Activated CD4-positive, alpha-beta T cell treated with anti-CD3 and anti-CD28 coated beads for 4 hours (primary cell): ENCODE results near the gene MAN1A2.
"Not testable (repeated sequence)": the region's sequence is repeated elsewhere in the genome, so short reads cannot be mapped to it uniquely, and the experiment has no call there.

Experiments used
- DNase-seq, 2 donors: peaks; one replicate each; pipeline ENCODE4 v3.0.0-alpha.2; 2020

Gene MAN1A2

DNA sequence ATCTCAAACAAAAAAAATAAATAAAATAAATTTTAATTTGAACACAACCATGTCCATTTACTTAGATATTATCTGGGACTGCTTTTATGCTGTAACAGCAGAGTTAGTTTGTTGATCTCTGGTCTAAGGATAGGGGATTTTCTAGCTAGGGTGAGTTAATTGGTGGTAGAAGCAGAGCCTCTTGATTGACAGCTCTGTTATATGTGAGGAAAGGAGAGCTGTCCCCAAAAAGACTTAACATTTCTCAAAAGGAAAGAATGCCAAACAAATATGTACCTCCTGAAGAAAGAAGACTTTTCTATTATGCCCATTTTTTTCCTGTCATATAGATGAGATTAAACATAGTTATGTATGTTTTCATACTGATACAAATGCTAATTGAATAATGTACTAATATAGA, 37.8 kb downstream of the MAN1A2 start:
- no peak for DNase-seq

DNA sequence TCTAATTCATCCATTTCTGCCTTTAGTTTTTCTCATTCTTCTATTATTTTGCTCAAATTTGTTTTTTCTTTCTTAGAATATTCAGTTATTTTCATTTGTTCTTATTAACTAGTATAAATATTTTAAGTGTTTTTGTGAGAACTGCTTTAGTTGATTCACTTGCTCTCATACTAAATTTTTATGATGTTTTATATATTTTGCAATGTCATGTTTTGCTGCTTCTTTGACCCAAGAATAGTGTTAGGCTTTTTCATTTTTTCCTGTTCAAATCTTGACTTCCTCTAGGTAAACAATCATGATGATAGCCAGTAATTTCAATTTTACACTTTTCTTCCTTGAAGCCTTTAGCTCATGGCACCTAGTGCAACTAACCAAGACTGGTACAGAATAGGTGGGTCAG, 45.2 kb downstream of the MAN1A2 start:
- DNase-seq, result no peak

DNA sequence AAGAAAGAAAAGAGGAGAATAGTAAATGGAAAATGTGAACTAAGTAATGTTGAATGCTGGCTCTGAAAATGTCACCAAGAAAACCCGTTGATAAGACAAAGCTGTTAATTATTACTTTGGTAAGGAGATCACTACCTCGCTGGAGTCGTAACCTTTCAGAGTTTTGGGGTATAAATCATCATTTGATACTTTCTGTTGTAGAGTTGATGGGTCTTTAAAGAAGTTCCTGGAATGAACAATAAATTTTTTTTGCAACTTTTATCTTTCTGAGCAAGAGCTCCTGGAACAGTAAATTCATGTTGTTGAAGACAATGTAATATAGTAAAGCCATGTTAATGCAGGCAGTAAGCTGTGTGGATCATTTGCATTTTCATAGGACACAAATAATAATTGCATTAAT, 46.2 kb downstream of the MAN1A2 start:
- DNase-seq, result no peak

DNA sequence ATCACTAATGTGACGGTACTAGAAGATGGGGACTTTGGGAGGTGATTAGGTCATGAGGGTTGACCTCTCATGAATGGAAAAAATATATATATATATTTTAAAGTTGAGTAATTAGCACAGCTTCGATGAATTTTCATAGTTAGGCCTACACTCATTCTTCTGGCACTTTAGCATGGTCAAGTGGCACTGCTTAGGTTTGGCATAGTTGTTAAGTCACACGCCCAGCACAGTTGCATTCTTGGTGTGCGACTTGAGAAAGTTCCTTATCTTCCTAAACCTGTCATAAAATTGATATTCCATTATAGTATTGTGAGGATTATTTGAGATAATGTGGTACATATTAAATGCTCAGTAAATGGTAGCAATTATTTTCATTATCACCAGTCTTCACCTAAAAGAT, 47.7 kb downstream of the MAN1A2 start:
- no peak for DNase-seq

DNA sequence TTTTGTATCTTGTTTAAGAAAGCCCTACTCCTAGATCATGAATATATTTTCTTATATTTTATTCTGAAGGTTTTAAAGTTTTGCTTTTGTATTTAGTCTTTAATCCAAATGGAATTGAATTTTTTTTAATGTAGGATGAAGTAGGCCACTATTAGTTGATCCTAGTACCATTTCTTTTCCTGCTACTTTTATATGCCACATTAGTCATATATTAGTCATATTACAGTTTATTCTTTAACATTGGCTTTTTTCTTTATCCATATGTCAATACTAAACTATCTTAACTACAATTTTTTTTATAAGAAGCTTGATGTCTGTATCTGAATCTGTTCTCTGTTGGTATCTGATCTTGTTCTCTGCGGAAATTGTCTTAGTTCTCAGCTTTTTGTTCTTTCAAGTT, 48.8 kb downstream of the MAN1A2 start:
- no peak for DNase-seq

DNA sequence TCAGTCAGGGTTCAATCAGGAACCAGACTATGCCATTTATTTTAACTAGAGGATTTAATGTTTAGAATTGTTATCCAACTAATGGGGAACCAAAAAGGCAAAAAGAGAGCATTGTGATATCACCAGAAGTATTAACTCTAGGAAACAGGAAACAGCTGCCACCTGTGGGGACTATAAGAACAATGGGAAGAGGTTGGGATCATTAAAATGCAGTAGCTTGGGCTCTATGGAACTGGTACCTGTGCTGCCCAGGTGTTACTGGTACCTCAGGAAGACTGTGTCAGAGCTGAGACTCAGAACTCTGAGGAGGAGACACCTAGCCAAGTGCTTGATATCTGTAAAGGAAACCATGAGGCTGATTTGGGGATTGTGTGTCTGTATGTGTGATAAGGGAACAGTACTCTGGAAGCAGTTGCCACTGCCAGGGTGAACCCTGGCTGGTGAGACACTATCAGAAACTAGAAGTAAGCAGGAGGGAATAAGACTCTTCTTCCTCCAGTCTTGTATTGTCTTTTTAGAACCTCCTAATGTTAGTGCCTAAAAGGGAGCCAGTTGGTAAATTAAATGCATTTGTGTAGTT, 49.4 kb downstream of the MAN1A2 start:
- DNase-seq, result no peak

DNA sequence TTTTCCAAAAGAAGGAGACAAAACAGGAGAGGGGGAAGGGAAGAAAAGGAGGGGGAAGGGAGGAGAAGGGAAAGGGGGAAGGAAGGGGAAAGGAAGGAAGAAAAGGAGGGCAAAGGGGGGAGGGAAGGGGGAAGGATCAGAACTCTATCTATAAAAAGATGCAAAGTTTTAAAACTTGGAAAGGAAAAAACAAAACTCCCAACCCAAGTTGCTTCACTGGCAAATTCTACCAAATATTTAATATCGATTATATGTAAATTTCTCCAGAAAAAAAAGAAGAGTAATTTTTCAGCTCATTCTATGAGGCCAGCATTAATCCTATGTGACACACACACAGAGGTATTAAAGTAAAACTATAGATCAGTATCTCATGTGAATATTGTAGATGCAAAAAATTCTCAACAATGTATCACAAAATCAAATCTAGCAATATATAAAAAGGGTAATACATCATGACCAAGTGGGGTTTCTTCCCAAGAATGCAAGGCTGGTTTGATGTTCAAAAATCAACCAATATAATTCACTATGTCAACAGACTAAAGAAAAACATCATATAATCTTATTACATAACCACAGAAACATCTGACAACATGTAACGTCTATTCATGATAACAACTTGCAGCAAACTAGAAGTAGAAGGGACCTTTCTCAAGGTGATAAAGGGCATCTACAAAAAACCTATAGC, 57.9 kb downstream of the MAN1A2 start:
- no peak for DNase-seq

DNA sequence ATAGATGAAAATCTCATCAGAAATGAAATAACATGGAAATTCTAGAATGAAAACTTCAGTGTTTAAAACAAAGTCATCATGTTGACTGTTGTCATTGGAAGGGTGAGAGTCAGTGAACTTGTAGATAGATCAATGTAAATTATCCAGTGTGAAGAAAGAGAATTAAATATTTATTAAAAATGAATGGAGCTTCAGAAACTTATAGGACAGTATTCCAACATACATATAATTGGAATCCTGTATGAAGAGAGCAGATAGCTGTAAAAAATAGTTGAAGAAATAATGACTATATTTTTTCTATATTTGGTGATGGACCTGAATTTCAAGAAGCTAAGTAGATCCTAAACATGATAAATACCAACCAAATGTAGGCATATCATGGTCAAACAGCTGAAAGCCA, 60.0 kb downstream of the MAN1A2 start:
- DNase-seq, result no peak

DNA sequence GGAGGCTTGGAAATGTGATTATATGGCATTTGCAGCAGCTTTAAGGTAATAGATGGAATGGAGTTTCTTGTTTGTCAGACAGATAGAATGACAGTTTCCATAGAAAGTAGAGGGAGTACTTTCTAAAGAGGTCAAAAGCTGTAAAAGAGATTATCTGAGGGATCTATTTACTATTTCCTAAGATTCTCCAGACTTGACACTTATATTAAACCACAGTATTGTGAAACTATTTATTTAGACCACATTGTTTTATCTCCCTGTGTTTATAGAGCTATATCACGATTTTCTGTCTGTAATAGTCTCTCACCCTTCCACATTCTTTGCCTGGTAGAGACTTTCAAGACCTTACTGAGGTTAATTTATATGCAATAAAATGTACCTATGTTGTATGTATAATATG, 66.7 kb downstream of the MAN1A2 start:
- no peak for DNase-seq

DNA sequence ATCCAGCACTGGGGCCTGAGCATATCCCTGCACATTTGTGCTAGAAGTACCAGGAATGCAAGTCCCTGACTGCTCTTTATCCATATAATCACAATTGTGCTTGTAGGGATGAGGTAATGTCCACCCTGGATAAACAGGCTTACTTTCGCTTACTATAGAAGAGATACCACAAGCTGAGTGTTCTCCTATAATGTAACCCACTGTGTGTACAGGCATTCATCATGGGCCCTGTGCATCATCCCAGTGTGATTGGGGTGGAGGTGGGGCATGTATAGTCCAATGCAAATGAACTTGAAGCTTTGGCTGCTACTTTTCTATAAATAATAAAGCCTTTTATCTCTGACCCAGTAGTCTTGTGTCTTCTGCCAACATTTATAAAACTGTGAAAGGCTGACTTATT, 69.3 kb downstream of the MAN1A2 start:
- no peak for DNase-seq

DNA sequence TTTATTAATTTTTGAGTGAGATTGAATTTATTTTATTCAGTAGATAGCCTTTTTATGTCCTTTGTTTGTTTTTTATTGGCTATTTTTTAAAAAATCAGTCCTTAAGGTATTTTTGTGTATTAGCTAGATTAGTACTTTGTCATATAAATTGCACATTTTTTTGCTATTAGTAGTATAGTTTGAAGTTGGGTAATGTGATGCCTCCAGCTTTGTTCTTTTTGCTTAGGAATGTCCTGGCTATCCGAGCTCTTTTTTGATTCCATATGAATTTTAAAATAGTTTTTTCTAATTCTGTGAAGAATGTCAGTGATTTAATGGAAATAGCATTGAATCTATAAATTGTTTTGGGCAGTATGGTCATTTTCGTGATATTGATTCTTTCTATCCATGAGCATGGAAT, 80.4 kb downstream of the MAN1A2 start:
- no peak for DNase-seq

DNA sequence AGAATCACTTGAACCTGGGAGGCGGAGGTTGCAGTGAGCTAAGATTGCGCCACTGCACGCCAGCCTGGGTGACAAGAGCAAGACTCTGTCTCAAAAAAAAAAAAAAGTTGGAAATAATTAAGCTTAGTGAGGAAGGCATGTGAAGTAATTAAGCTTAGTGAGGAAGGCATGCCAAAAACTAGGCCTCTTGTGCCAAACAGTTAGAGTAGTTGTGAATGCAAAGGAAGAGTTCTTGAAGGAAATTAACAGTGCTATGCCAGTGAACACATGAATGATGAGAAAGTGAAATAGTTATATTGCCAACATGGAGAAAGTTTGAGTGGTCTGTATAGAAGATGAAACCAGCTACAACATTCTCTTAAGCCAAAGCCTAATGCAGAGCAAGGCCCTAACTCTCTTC, 85.0 kb downstream of the MAN1A2 start:
- DNase-seq, result no peak

DNA sequence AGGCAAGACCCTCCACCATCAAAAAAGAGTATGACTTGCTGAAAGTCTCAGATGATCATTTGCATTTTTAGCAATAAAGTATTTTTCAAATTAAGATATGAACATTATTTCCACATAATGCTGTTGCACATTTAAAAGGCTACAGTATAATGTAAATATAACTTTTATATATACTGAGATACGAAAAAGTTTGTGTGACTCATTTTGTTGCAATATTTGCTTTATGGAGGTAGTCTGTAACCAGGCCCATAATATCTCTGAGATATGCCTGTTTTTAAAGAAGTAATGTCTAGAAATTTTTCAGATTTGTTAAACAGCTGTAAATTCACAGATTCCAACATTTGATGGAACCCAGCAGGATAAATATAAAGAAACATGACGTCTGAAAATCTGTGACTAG, 86.7 kb downstream of the MAN1A2 start:
- DNase-seq, result no peak

DNA sequence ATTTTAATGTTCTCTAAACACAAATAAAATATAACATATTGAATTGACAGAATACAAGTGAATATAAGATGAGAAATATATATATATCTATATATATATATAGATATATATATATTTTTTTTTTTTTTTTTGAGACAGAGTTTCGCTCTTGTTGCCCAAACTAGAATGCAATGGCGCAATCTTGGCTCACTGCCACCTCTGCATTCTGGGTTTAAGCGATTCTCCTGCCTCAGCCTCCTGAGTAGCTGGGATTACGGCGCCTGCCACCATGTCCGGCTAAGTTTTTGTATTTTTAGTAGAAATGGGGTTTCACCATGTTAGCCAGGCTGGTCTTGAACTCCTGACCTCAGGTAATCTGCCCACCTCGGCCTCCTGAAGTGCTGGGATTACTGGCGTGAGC, 91.2 kb downstream of the MAN1A2 start:
- DNase-seq, result not testable (repeated sequence)

DNA sequence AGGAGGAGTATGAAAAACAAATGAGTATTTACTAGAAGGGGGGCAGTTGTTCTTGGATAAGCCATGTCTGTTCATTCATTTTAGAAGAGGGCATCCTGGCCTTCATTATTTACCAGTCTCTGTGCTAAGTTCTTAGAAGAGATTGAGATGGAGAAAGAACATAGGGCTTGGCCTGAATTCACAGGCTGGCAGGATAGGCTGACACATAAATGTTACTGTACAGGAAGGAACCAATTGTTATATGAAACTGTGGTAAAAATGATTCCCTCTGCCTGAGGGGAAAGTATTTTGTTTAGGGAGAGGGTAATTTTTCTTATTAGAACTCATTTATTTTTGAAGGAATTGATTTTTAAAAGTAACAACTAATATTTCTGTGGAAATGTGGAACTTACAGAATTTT, 99.5 kb downstream of the MAN1A2 start:
- DNase-seq, result no peak

DNA sequence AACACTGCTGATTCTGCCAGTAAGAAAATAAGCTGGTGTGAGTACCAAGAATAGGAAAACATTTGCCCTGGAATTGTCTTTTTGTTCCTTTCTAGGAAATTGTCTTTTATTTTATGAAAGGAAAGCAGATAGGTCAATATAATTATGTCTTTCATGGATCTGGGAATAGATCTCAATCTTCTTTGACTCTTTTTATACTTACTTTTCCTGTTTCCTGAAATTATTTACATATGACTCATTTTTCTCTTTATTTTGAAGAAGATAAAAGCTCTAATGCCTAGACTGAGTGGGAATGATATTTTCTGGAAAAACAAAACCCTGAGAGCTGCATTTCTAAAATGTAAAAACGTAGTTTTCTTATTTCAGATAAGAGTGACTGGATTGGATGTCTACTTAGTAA, 100.1 kb downstream of the MAN1A2 start:
- DNase-seq, result no peak

DNA sequence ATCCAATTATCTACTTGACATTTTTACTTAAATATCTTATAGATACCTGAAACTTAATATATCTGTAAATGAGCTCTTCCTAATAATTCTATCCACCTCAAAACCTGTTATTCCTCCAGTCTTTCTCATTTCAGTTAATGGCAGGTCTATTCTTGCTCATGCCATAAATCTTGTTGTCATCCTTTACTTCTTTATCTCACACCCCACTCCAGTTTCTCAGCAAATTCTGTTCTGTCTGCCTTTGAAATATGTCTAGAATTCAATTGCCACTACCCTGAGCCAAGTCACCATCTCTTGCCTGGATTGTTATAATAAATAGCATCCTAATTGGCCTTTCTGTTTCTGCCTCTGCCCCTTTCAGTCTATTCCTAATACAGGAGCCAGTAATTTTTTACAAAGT, 105.8 kb downstream of the MAN1A2 start:
- DNase-seq, result no peak

DNA sequence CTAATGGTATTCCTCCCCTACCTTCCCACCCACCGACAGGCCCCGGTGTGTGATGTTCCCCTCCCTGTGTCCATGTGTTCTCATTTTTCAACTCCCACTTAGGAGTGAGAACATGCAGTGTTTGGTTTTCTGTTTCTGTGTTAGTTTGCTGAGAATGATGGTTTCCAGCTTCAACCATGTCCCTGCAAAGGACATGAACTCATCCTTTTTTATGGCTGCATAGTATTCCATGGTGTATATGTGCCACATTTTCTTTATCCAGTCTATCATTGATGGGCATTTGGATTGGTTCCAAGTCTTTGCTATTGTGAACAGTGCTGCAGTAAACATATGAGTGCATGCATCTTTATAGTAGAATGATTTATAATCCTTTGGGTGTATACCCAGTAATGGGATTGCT, 108.2 kb downstream of the MAN1A2 start:
- not testable (repeated sequence) for DNase-seq

DNA sequence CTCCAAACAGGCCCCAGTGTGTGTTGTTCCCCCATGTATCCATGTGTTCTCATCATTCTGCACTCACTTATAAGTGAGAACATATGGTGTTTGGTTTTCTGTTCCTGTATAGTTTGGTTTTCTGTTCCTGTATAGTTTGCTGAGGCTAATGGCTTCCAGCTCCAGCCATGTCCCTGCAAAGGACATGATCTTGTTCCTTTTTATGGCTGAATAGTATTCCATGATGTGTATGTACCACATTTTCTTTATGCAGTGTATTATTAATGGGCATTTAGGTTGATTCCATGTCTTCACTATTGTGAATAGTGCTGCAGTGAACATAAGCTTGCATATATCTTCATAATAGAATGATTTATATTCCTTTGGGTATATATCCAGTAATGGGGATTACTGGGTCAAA, 111.8 kb downstream of the MAN1A2 start:
- DNase-seq, result no peak

DNA sequence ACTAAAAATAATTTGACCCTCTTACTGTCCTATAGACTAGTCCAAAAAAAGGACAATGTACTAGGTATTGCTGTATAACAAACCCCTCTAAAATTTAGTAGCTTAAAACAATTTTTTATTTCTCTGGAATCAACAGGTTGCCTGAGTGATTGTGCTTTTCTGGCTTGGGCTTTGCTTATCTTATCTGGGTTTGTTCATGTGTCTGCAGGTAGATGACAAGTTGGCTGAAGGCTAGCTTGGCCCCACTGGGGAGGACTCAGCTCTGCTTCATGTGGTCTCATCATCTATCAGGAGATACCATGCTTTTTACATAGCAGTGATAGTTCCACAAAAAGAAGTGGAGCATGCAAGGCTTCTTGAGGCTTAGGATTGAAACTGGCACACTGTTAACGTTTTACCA, 114.2 kb downstream of the MAN1A2 start:
- DNase-seq, result no peak

DNA sequence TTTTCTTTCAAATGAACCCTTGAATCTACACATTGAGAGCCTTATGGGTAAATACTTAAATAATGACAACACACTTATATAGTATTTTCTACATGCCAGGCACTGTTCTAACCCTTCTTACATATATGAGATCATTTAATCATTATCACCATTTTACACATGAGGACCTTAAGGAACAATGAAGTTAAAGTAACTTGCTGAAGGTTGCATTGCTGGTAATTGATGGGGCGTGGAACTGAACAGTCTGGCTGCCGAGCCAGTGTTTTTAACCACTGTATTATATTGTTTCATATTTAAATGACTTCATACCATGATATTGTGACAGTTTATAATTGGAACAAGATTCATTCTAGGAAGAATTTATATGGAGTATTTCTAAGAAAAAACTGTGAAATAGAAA, 126.7 kb downstream of the MAN1A2 start:
- no peak for DNase-seq

DNA sequence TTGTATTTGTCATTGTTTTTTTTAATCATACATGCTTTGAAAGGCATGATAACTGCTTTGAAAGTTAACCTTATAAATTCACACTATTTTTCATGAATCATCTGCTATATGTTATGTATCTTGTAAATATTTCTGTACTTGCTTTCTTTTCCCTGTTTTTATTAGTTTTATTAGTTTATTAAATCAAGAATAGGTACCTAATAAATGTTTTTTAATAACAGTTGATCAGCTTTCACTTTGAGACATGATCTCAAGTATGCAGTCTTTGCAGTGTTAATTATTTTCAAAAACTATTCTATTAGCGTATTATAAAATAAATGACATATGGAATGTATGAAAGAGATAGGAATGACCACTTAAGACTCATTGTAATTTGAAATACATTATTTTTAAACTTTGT, 127.8 kb downstream of the MAN1A2 start:
- DNase-seq, result no peak

DNA sequence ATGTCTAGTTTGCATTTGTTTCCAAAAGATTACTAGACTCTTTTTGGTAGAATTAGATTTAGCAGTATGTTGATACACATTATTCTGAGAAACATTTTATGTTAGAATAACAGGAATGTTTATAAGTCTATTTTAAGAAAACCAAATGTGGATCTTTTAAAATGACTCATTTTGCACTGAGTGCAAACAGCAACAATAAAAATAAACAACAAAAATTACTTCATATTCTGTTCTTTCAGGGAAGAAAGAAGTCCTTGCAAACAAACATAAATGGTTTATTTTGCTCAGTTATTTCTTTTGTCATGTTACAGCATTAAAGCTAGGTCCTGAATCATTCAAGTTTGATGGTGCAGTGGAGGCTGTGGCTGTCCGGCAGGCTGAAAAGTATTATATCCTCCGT, 131.8 kb downstream of the MAN1A2 start:
- no peak for DNase-seq

DNA sequence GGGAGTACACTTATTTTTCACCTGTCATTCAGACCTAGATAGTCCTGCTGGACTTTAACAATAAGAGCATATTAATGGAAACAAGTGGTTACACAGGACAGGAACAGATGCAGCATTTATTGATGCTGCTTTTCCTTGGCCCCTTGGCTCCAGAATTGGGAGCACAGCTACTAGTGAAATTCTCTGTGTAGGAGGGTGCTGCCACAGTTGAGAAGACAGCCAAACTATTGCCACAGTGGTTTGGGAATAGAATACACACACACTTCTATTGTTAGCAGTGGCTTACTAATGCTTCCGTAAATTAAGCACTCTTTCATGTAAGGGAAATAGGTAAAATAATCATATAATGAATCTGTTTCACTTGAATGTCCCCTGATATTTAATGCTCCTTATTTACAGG, 133.3 kb downstream of the MAN1A2 start:
- DNase-seq, result no peak

DNA sequence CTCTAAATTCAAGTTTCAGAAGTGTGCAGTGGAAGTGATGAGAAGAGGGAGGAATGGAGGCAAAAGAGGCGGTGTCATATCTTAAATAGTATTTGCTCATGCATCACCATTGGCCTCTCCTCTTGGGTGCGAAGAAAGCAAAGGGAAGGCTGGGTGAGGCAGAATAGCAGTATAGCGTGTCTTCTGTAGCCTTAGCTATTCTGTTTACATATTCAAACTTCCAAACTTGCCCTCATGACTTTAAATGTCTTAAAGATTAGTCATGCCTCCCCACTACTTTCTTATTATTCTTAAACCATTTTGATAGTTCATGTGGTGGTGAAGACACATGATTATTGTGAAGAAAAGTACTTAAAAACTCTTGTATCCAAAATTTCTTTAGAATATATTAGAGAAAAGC, 134.0 kb downstream of the MAN1A2 start:
- DNase-seq, result no peak
